NB4 (cell line): ENCODE measurements around the gene MAOB.

Source experiments
- DNase-seq: peaks from one replicate; pipeline ENCODE4 v3.0.0; 2010; ENCODE audit warnings: low read depth
- H3K4me3 ChIP-seq: one replicate; pipeline ENCODE4 v1.5.1; 2011; ENCODE audit warnings: mild to moderate bottlenecking, low read depth, low read length, moderate library complexity
- CTCF ChIP-seq: IDR thresholded peaks from one replicate; pipeline ENCODE4 v1.5.1; 2012; ENCODE audit warnings: low read depth, low read length
- MAX ChIP-seq: IDR thresholded peaks from 2 replicates; pipeline ENCODE4 v1.6.1; 2011; ENCODE audit warnings: low read depth, low read length
- MYC ChIP-seq: IDR thresholded peaks from 2 replicates; pipeline ENCODE4 v1.6.1; 2011; ENCODE audit warnings: low read depth, low read length
- POLR2A ChIP-seq: IDR thresholded peaks from 2 replicates; pipeline ENCODE4 v1.6.1; 2011; ENCODE audit warnings: mild to moderate bottlenecking; ENCODE audit not compliant: insufficient read length; ENCODE audit errors: extremely low read depth

The MAOB gene

DNA sequence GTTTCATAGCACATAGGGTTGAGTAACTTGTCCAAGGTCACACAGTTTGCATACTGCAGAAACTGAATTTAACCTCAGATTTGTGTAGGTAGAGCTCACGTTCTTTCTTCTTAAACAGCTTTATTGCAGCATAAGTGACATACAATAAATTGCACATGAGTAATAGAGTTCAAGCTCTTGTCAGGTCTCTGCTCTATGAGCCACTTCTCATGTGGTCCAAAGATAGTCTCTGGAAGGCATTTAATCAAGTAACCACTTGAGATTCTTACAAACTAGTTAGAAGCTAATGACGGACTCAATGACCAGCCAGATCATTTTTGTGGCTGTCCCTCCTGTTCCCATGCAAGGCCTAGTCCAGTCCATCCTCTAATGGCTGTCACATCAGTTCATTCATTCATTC lies 68.9 kb downstream of the MAOB start:
- no peak for DNase-seq
- TF ChIP-seq MYC (no peak), CTCF (no peak), POLR2A (no peak), MAX (no peak)
- no peak overlapping the region for H3K4me3 ChIP-seq

GRCh38 chrX:43809463-43809862 lies 72.8 kb downstream of the MAOB start:
- no peak for DNase-seq
- no peak for TF ChIP-seq CTCF
- no peak for TF ChIP-seq POLR2A
- TF ChIP-seq MYC = no peak
- no peak for TF ChIP-seq MAX
- H3K4me3 ChIP-seq = no peak overlapping the region

GRCh38 chrX:43808231-43808630 lies 74.0 kb downstream of the MAOB start:
- no peak for TF ChIP-seq MAX
- TF ChIP-seq CTCF = no peak
- no peak for TF ChIP-seq POLR2A
- no peak for TF ChIP-seq MYC
- no peak overlapping the region for H3K4me3 ChIP-seq
- no peak for DNase-seq

GRCh38 chrX:43805579-43805978 lies 76.7 kb downstream of the MAOB start:
- no peak for DNase-seq
- no peak overlapping the region for H3K4me3 ChIP-seq
- TF ChIP-seq MYC (no peak), CTCF (no peak), POLR2A (no peak), MAX (no peak)

DNA sequence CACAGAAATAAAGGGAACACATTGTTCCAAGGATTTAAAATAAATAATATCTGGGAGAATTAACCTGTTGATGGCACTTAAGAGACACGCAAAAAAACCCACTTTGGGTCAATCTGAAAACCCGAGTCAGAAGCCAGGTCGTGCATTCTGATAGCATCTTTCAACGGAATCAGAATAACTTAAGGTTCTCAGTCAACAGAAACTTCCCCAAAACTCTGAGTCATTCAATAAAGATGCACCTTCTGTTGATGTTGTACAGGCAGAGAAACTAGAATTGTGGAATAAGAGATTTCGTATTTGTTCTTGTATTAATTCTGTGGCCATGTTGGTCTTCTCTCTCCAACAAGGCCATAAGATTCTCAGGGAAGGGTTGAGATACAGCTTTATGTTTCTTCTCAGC lies 78.2 kb downstream of the MAOB start:
- H3K4me3 ChIP-seq = no peak overlapping the region
- TF ChIP-seq CTCF (no peak), MAX (no peak), MYC (no peak), POLR2A (no peak)
- DNase-seq = no peak

- TF ChIP-seq POLR2A = no peak
- TF ChIP-seq MAX = no peak
- no peak for TF ChIP-seq MYC
- TF ChIP-seq CTCF = no peak
- H3K4me3 ChIP-seq = no peak overlapping the region
- no peak for DNase-seq
Measured at GRCh38 chrX:43785930-43786591, 96.2 kb downstream of the MAOB start.
